ENCODE results near the gene TBL1X. TPM values are rescaled to one million over a fixed set of nuclear protein-coding genes. Genes with fewer than 3 reads are reported as not detected.

TBL1X gene
- polyA plus RNA-seq, 3 donors = 12.5 to 19.5 (median 13.8) TPM

- H3K36me3 Mint-ChIP-seq = peaks cover under 1 to 7% of the 10 kb centered on the region in 2 donors
- Histone ChIP-seq H3K9ac (ENCODE audit: insufficient read depth, low read length, poor library complexity, severe bottlenecking) (no peak overlapping the region), H3K4me2 (replicated peaks; ENCODE audit: extremely low read depth, low read length, poor library complexity, severe bottlenecking) (no peak overlapping the region), H3K27me3 (ENCODE audit: control insufficient read depth in 2 of 2, insufficient read depth in 2 of 2, low read length in 2 of 2) (no peaks in the 10 kb centered on the region), H3K4me1 (ENCODE audit: control insufficient read depth in 1 of 2, insufficient read depth in 2 of 2, low read length in 2 of 2) (no peaks in the 10 kb centered on the region), H4K20me1 (ENCODE audit: insufficient read depth, low read length) (peaks cover 91% of the 10 kb centered on the region), H2AFZ (ENCODE audit: insufficient read depth, low read depth, low read length, poor library complexity, severe bottlenecking) (no peak overlapping the region), H3K4me3 (replicated peaks in 1 of 3; ENCODE audit: low read depth in 2 of 3, low read length in 3 of 3) (no peak overlapping the region), H3K27ac (ENCODE audit: low read depth in 1 of 2, low read length in 2 of 2) (no peak overlapping the region), H3K79me2 (ENCODE audit: insufficient read depth, low read length) (no peaks in the 10 kb centered on the region), H3K36me3 (replicated peaks in 1 of 2; ENCODE audit: control insufficient read depth in 1 of 2, insufficient read depth in 2 of 2, low read length in 2 of 2) (no peaks in the 10 kb centered on the region), H3K9me3 (replicated peaks in 1 of 2; ENCODE audit: control insufficient read depth in 1 of 2, insufficient read depth in 1 of 2, low read length in 2 of 2) (no peaks in the 10 kb centered on the region)
- peaks cover 0 to 13% (median 3%) of the 10 kb centered on the region in 3 donors for H3K27me3 Mint-ChIP-seq (ENCODE audit: low read depth in 3 of 3)
- no peaks in the 10 kb centered on the region for H3K4me1 Mint-ChIP-seq
- no peak for DNase-seq
- H3K4me3 Mint-ChIP-seq = no peak overlapping the region
- intact Hi-C loops (cut with micrococcal nuclease) = no loop called here
- no peak overlapping the region for H3K27ac Mint-ChIP-seq
- TF ChIP-seq, protein P1, sequence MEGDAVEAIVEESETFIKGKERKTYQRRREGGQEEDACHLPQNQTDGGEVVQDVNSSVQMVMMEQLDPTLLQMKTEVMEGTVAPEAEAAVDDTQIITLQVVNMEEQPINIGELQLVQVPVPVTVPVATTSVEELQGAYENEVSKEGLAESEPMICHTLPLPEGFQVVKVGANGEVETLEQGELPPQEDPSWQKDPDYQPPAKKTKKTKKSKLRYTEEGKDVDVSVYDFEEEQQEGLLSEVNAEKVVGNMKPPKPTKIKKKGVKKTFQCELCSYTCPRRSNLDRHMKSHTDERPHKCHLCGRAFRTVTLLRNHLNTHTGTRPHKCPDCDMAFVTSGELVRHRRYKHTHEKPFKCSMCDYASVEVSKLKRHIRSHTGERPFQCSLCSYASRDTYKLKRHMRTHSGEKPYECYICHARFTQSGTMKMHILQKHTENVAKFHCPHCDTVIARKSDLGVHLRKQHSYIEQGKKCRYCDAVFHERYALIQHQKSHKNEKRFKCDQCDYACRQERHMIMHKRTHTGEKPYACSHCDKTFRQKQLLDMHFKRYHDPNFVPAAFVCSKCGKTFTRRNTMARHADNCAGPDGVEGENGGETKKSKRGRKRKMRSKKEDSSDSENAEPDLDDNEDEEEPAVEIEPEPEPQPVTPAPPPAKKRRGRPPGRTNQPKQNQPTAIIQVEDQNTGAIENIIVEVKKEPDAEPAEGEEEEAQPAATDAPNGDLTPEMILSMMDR (IDR thresholded peaks at IDR 0.05) = no peak
- peaks cover 0 to 4% (median 0%) of the 10 kb centered on the region in 7 donors for H3K9me3 Mint-ChIP-seq
- WGBS (ENCODE audit: insufficient coverage) = no CpG with 5 or more reads among the region's 7 CpGs
Observed at GRCh38 chrX:9609499-9609898, 144.6 kb downstream of the TBL1X start.

- WGBS (ENCODE audit: insufficient coverage) = no CpG with 5 or more reads among the region's 3 CpGs
- TF ChIP-seq, protein P1 (IDR thresholded peaks at IDR 0.05) = no peak
- no peak overlapping the region for H3K9ac ChIP-seq (ENCODE audit: insufficient read depth, low read length, poor library complexity, severe bottlenecking)
- no peaks in the 10 kb centered on the region for H3K27me3 ChIP-seq (ENCODE audit: control insufficient read depth in 2 of 2, insufficient read depth in 2 of 2, low read length in 2 of 2)
- Mint-ChIP-seq H3K4me3 (no peak overlapping the region), H3K4me1 (no peaks in the 10 kb centered on the region), H3K27ac (no peak overlapping the region), H3K27me3 (ENCODE audit: low read depth in 3 of 3) (peaks cover 0 to 15% (median 3%) of the 10 kb centered on the region in 3 donors), H3K9me3 (peaks cover 0 to 4% (median 0%) of the 10 kb centered on the region in 7 donors), H3K36me3 (peaks cover 0 to 3% of the 10 kb centered on the region in 2 donors)
- intact Hi-C loops (cut with micrococcal nuclease) = no loop called here
- no peak overlapping the region for H3K27ac ChIP-seq (ENCODE audit: low read depth in 1 of 2, low read length in 2 of 2)
- DNase-seq = no peak
- no peaks in the 10 kb centered on the region for H3K4me1 ChIP-seq (ENCODE audit: control insufficient read depth in 1 of 2, insufficient read depth in 2 of 2, low read length in 2 of 2)
- H3K4me3 ChIP-seq (replicated peaks in 1 of 3; ENCODE audit: low read depth in 2 of 3, low read length in 3 of 3) = no peak overlapping the region
- no peaks in the 10 kb centered on the region for H3K9me3 ChIP-seq (replicated peaks in 1 of 2; ENCODE audit: control insufficient read depth in 1 of 2, insufficient read depth in 1 of 2, low read length in 2 of 2)
- no peak overlapping the region for H3K4me2 ChIP-seq (replicated peaks; ENCODE audit: extremely low read depth, low read length, poor library complexity, severe bottlenecking)
- peaks cover 91% of the 10 kb centered on the region for H4K20me1 ChIP-seq (ENCODE audit: insufficient read depth, low read length)
- no peaks in the 10 kb centered on the region for H3K36me3 ChIP-seq (replicated peaks in 1 of 2; ENCODE audit: control insufficient read depth in 1 of 2, insufficient read depth in 2 of 2, low read length in 2 of 2)
- H3K79me2 ChIP-seq (ENCODE audit: insufficient read depth, low read length) = no peaks in the 10 kb centered on the region
- H2AFZ ChIP-seq (ENCODE audit: insufficient read depth, low read depth, low read length, poor library complexity, severe bottlenecking) = no peak overlapping the region
Observed at GRCh38 chrX:9609987-9610386, 145.1 kb downstream of the TBL1X start.
